Measurements from ENCODE around the gene SPTLC3.

Gene SPTLC3

DNA sequence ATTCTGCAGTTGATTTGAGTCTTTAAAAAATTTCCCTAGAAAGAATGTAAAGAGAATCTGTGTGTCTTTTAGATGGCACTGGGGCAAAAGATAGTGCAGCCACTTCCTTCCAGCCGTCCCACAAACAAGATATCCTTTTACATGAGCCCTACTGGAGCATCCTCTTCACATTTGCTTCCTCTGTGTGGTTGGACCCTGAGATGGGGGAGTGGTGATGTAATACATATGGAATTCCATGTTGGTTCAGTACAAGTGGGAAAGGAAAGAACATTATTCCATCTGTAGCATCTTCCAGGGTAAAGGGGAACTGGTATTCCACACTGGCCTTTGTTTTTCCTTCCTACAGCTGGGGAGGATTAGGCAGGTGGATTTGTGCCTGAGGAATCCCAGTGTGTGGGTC is 133.4 kb downstream of the SPTLC3 start:
- DNase-seq = no peak

DNA sequence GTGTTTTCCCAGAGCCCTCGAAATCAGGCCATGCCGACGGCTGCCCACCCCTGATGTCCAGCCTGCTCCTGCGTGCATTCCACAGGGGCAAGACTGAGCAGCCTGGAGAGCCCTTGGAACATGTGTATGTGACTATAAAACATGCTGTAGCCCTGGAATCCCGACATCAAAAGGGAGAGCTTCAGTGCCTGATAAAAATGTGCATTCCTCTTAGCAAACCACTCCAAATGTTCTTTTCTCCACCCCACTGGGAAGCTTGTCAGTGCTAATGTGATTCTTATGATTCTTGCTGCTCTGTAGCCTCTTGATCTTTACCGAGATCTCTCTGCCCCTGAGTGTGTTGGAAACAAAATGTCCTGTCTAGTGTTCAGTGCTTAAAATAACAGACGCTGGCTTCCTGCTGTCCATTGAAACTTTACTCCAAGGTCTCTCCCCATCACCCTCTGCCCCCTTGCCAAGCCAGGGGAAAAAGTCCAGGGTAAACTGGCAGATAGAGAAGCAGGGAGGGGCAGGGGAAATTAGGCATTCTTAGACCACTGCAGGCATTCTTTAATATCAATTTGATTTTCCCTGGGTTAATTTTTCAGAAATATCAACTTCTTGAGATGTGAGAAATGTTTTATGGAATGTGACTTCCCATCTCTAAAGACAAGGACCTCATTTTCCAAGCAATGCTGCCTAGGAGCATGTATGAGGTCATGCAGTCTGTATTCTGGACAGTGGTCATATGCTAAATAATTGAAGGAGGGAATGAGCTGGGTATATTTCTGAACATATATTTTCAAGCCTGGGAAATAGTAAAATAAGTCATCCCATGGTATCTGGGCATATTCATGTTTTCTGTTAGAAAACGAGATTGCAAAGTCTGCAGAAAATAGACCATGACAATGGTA is 138.5 kb downstream of the SPTLC3 start:
- no peak for DNase-seq

DNA sequence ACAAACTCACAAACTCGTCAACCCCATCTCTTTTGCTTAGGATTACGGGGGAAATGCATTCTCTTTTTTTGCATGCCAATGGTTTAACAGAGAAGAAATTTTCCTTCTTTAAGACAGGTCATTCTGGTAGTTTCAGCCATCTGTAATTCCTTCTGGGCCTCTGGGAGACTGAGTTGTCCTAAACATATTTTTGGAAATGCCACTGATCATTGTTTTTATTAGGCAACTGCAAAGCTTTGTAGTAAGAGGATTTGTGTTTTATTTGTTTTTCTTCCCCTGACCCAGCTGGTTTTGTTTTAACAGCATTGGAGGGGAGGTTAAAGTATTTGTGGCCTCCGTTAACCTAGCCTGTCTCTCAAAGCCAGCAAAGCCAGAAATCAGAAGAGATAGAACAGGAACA is 139.2 kb downstream of the SPTLC3 start:
- no peak for DNase-seq

DNA sequence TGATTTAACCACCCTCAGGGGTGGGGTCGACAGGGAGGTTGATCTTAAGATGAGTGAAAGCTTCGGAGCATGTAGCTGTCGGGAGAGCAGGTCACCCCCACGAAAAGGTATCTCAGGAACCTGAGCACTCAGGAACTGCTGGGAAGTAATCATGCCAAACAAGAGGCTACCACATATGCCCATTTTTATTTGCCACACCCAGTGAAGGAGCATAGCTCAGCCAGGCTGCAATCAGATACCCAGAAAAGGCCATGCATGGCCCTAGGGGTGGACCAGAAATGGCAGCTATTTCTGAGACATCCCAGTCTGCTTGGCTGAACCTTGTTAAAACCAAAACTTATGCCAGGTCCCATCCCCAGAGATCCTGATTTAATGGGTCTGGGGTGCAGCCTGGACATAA is 139.6 kb downstream of the SPTLC3 start:
- DNase-seq = no peak

DNA sequence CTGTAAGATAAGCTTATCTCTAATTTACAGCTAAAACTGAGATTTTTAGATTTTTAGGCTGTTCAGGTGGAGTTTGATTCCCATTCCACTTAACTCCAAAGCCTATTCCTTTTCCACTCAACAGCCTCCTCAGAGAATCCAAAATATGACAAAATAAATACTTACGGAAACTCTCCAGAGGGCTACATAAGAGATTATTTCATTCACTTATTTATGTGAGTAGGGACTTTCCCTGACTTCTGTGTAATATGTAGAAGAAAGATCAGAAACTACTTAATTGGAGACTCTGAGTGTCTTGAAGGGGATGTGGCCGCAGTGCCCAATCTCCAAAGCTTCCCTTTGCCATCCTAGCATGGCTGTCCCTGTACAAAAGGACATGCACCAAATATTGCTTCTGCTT is 140.2 kb downstream of the SPTLC3 start:
- DNase-seq = no peak

DNA sequence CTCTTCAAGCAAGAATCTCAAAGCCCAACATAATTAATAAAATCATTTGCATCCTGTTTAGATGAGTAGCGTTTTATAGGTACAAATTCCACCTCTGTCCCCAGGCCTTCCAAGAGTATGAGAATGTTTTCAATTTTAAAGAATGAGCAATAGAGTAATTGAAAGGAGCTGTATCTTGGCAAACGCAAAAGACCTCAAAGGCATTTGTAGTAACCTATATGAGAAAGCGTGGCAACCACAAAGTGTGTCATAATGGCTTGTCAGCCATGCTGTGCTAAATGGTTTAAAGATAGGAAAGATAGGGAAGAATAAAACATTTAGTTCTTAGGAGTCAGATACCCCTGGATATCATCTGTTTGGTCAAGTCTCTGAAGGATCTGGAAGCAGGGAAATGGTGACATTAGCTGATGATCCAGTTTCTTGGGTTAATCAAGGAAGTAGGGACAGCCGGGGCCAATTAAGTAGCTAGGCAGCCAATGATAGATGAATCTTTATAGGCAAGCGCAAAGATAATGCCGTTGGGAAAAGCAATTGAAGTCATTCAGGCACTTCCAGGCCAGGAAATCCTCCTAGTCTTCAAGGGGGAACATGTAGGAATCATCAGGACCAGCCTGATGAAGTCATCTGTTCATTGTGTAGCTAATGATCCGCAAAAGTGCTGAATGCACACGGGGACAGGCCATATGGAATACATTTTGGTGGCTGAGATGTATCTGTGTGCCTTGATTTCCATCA is 140.8 kb downstream of the SPTLC3 start:
- DNase-seq = no peak

DNA sequence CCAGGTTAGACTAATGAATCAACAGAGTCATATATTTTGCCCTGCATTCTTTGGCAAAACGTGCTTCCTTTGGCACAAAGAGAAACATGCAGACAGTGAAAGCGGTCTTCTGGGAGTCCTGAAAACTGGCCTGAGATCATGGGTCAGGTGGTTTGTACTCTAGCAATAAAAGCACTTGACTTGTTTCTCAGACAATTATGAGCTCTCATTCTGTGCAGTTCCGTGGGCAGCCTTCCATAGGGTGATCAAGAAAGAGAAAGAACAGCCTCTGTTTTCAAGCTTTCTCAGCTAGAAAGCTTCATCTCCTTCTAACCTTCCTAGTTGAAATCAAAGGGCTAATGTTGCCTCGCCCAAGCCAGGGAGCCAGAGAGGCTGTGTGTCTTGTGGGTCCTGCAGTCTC is 149.6 kb downstream of the SPTLC3 start:
- DNase-seq = no peak

DNA sequence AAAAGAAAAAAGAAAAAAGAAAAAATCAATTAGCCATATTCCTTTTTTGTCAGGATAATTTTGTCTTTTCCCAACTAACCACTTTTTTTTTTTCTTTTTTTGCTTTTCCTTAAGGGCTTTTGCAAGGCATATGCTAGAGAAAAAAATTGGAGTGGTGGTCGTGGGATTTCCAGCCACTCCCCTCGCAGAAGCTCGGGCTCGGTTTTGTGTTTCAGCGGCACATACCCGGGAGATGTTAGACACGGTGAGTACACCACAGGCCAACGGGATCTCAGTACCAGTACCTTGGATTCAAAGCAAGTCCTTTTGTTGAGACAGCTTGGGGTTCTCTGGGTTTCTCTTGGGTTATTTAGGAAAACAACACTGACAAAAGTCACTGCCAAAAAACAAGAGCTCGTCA is 151.1 kb downstream of the SPTLC3 start:
- no peak for DNase-seq

DNA sequence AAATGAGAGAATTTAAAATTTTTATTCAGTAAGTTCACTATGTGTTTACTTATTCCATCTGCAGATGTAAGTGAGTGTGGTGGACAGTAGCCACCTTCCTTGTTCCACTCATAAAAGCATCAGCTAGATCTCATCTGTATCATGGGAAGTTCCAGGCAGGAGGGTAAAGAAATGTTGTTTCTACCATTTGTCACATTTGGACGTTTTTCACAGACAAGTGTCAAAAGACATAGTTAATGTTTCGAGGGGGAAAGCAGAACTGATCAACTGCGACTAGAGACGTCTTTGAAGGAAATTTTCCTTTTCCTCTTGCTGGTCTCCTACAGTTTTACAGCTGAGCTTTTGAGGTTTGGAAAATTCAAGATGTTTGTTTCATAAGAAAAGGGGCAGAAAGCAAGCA is 156.4 kb downstream of the SPTLC3 start:
- DNase-seq = no peak

DNA sequence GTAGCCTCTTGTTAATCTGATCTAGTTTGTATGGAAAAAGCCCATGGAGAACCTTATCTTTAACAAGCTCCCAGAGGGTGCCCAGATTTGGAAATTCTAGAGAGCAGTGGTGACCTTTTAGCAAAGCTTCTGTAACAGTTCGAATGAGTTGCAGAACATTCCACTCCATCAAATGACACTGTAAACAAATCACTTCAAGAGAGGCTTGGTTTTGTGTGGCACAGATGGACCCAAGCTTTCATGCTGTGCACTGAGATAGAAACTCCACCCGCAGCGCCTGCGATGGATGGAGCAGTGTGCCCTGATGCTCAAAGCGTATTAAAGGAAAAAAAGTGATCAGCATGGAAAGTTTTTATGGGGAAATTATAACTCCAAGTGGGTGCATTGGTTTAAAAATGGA is 157.2 kb downstream of the SPTLC3 start:
- no peak for DNase-seq

DNA sequence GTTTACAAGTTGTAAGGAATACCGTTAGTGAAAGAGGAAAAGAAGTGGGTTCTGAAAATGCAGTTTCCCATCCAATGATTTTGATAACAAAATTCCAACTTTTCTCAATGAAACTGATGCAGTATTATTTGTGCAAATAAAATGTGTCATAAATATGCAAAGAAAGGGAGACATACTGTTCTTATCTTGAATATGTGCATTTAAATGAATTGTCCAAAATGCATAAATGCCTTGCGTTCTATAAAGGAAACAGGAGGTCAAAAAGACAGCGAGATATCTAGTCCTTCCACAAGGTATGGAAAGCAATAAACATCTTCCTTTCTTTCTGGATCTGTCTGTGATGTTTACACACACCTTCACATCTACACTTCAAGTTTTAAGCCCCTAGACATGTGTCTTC is 157.7 kb downstream of the SPTLC3 start:
- no peak for DNase-seq

DNA sequence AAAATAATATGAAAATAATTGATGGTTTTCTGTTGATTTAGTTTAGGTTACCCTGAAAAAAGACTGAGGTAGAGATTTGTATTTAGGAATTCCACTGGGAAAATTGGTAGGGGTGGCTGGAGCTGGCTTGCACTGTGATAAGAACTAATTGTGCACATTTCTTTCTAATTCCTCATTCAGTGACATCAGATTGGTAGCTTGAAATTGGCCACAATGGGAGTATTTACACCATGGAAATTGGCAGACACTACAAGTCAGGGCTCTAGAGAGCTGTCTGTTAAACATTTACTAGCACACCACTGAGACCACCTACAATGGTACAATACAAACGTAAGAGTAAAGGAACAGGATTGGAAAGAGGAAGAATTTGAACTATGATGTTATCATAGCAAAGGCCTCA is 160.3 kb downstream of the SPTLC3 start:
- DNase-seq = no peak

DNA sequence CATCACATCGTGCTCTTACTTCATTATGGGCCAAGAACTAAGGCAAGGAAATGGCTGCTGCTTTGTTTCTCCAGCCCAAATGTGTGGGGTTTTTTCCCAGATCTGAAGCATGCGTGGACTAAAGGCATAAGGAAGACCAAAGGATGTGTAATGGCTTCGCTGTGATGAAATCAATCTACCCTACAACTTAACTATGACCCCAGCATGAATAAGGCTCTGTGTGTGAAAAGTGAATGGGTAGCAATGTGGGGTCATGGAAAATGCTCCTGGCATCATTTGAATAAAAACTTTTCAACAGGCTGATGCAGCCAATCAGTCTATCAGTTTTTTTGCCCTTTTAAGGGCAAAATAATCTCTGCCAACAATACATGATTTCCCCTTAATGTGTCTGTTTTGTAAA is 162.0 kb downstream of the SPTLC3 start:
- no peak for DNase-seq

DNA sequence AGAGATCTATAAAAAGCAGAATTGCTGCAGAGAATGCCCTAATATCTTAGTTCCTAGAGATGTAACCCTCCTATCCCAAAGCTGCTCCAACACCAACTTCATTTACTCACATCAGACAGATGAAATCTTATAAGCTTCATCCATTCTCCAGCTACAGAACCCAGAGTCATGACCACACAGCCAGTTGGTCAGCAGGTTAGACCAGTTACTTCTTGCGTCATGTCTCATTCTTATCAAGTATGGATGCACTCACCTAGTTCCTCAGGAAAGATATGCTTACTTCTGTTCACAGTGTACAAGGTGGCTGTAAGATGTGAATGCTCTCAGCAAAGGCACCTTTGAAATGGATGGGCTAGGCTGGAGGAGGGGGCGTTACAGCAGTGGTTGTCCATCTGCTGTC is 164.4 kb downstream of the SPTLC3 start:
- DNase-seq = no peak

DNA sequence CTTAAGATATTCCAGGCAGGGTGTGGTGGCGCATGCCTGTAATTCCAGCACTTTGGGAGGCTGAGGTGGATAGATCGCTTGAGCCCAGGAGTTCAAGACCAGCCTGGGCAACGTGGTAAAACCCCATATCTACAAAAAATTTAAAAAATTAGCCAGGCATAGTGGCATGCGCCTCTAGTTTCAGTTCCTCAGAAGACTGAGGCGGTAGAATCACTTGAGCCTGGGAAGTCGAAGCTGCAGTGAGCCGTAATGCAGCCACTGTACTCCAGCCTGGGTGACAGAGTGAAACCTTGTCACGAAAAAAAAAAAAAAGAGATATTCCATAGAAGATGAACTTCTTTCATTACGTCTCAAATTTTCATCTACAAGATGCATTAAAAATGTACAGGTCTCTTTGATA is 165.6 kb downstream of the SPTLC3 start:
- DNase-seq = no peak

DNA sequence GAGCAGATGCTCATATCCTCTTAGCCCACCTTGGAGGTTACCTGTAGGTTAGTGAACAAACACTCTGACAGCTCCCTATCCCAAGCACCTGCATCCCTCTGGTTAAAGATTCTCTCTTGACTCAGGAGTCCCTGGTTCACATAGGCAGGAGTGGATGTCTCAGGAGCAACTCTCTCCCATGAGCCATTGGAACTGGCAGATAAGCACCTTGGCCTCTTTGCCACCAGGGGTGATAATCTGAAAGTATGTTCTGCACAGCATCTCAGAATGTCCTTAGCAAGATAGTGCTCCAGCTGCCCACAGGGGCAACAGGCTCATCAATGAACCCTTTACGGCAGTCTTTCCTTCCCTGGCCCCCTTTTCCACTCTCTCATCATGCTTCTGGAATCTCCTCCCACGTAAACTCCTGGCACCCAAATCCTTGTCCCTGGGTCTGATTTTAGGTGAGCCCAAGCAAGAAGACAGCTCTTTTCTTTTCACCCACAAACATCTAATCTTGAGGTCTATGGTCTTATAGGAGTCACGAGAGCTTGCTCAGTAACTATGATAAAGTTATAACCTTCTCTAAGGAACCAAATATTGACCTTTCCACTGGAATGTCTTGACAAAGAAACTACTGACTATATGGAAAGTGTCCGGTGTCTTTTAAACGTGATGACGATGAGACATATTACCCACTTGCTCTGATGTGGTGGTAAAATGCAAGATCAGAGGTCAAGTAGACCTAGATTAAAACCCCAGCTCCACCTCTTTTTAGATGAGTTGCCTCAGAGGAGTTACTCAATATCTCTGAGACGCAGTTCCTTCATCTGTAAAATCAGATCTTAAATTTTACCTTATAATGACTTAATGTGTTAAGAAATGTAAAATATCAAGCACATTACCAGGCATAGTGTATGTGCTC is 172.5 kb downstream of the SPTLC3 start:
- no peak for DNase-seq

DNA sequence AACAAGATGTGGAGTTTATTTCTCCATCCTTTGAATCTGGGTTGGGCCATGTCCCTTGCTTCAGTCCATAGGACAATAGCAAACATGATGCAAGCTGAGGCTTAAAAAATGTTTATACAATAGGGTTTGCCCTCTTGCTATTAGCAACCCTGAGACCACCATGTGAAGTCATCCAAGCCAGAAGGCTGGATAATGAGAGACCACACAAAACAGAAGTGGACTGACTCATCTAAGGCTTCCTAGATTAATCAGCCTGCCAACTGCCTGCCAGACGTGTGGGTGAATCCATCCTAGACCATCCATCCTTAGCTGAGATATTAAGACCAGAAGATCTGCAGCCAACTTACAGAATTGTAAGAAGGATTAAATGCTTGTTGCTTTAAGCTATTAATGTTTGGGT is 174.2 kb downstream of the SPTLC3 start:
- no peak for DNase-seq

DNA sequence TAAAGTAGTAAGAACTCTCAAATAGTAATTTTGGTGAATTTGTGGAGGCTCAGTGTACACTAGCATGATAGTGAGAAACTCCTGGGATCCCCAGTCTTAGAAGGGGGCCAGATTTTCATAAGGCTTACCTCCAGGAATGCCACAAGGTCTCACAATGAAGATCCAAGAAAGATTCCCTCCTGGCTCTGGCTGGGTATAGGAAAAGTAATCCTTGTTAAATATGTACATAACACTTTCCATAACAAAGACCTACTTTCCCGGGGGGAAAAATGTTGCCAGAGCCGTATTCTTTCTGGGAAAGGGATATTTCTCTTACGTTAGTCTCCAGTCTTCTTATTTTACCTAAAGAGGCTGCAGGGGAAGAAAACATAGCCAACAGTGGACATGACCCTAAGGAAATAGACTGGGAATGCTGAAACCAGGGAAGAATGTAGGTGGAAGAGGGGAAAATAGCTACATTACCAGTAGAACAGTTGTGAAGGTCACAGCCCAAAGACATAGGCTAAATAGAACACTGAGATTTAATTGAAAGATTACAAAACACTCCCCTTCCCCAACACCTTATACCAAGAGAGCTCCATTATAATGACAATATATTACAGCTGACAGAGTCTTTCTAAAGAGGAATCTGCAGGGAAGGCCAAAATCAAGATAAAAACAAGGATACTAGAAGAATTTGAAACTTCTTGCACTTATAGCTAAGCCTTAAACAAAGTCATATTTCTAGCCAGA is 177.4 kb downstream of the SPTLC3 start:
- DNase-seq = no peak

DNA sequence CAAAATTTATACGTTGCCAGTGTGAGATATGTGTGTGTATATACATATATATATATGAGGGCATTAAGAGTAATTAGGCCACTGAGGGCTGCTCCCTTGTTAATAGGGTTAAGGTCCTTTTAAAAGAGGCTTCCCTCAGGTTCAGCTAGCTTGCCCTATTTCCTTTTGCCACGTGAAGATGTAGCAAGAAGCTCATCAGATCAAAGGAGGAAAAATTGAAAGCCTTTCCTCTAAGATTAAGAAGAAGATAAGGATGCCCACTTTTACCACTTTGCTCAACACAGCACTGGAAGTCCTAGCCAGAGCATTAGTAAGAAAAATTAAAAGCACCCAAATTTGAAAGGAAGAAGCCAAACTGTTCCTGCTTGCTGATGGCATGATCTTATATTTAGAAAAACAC is 179.1 kb downstream of the SPTLC3 start:
- no peak for DNase-seq

DNA sequence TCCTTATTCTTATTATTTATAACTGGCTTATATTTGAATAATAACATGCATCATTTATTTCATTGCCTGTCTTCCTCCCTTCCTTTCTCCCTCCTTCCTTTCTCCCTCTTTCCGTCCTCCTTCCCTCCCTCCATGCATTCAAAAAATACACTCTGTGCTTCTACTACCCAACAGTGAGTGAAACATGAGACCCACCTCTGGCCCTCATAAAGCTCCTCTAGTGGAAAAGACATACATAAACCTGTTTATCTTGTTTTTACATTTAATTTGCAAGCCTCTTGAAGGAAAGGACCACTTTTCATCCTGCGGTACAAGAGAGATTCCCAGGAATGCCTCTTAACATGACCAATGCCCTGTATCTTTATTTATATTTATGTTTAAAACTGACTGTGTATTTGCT is 190.5 kb downstream of the SPTLC3 start:
- no peak for DNase-seq

DNA sequence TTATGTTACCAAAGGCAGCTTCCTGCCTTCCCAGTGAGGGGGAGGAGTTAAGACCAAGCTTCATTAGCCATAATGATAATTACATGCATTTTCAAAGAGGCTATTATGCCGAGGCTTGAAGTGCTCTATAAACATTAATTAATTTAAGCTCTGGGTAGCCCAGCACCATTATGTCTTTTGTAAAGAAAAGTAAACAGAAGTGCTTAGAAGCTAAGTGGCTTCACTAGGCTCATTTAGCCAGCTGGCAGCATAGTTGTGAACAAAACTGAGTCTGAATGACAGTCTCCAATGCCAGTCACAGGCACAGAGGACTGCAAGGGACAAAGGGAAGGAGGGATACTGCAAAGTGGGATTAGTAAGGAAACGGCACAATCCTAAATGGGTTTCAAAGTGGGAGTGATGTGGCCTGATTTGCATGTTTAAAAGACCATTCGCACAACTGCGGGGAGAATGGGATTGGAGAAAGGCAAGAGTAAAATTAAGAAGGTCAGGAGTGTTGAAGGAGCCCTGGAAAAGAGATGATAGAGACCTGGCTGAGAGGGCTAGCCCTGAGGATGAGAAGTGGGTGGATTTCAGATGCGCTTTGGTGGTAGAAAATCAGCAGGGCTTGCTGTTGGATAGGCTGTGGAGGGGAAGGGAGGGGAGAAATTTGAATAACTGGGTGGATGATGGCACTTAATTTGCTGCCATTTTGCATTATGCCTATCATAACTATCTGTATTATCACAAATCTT is 192.2 kb downstream of the SPTLC3 start:
- no peak for DNase-seq

DNA sequence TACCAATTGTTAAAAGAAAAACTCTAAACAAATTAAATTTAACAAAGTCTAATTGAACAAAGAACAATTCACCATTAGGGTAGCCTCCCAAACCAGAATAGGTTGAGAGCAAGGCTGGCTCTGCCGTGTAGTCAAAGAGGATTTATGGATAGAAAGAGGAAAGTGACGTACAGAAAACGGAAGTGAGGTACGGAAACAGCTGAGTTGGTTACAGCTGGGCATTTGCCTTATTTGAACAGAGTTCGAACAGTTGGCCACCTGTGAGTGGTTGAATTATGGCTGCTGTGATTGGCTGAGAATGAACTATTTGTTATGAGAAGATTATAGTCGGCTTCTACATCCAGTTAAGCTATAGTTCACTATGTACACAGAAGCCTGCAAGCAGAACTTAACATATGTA is 193.8 kb downstream of the SPTLC3 start:
- no peak for DNase-seq

Data from SW 1271 (cell line).